Vagina (tissue), 2 donors: Measurements from ENCODE around the gene PDZK1IP1. TPM values are rescaled to one million over a fixed set of nuclear protein-coding genes. Genes with fewer than 3 reads are reported as not detected.

ENCODE experiments used
- DNase-seq, 2 donors: peaks; one replicate each; pipeline ENCODE4 v3.0.0-alpha.2; 2017; ENCODE audit errors: extremely low spot score in 2 of 2
- H3K27ac ChIP-seq: fragments of 200-600 bp; sonication (generic); one replicate; pipeline ENCODE4 v1.5.1; 2019
- H3K27me3 ChIP-seq: fragments of 200-600 bp; sonication (generic); one replicate; pipeline ENCODE4 v1.5.1; 2019
- H3K36me3 ChIP-seq, 2 donors: fragments of 200-600 bp; sonication (generic); one replicate each; pipeline ENCODE4 v1.5.1; 2017 to 2019
- H3K4me1 ChIP-seq: fragments of 200-600 bp; sonication (generic); one replicate; pipeline ENCODE4 v1.5.1; 2019
- H3K4me3 ChIP-seq, 2 donors: fragments of 200-600 bp; sonication (generic); 1 replicate in 1 of 2; 2 replicates in 1 of 2; pipeline ENCODE4 v1.5.1; 2016 to 2019
- H3K9me3 ChIP-seq: fragments of 200-600 bp; sonication (generic); one replicate; pipeline ENCODE4 v1.5.1; 2019
- POLR2A ChIP-seq, 2 donors: fragments of 450-650 bp; IDR thresholded peaks; one replicate each; pipeline ENCODE4 v1.6.1; 2017; ENCODE audit warnings: antibody characterized with exemption in 2 of 2, mild to moderate bottlenecking in 2 of 2, moderate library complexity in 2 of 2
- POLR2AphosphoS5 ChIP-seq, 2 donors: sonication (generic); formaldehyde crosslinking; IDR thresholded peaks; one replicate each; pipeline ENCODE4 v1.9.0; 2017; ENCODE audit warnings: antibody characterized with exemption in 2 of 2, mild to moderate bottlenecking in 2 of 2, low read depth in 1 of 2; ENCODE audit not compliant: insufficient read depth in 1 of 2
- intact Hi-C: fragments of 100-400 bp; cut with DNase I; formaldehyde crosslinking; loops from one replicate; pipeline ENCODE4 v1.15.1; 2023
- total RNA-seq: library from RNA; depleted of rRNA; stranded (reverse); fragments of >200 nt; gene quantifications from one replicate; pipeline ENCODE4 v1.2.3, GENCODE V29; 2016
- TF ChIP-seq, protein P1 (sequence below), 3 experiments: fragments of 450-650 bp in 2 of 3; fragments of 200-600 bp in 1 of 3; sonication (generic) in 1 of 3; IDR thresholded peaks; one replicate each; pipeline ENCODE4 v1.5.1; 2017 to 2019; ENCODE audit warnings: antibody characterized with exemption in 3 of 3, mild to moderate bottlenecking in 2 of 3, moderate library complexity in 2 of 3

The PDZK1IP1 gene
- total RNA-seq, 1 donor from 2014 or later = 55.2 TPM

DNA sequence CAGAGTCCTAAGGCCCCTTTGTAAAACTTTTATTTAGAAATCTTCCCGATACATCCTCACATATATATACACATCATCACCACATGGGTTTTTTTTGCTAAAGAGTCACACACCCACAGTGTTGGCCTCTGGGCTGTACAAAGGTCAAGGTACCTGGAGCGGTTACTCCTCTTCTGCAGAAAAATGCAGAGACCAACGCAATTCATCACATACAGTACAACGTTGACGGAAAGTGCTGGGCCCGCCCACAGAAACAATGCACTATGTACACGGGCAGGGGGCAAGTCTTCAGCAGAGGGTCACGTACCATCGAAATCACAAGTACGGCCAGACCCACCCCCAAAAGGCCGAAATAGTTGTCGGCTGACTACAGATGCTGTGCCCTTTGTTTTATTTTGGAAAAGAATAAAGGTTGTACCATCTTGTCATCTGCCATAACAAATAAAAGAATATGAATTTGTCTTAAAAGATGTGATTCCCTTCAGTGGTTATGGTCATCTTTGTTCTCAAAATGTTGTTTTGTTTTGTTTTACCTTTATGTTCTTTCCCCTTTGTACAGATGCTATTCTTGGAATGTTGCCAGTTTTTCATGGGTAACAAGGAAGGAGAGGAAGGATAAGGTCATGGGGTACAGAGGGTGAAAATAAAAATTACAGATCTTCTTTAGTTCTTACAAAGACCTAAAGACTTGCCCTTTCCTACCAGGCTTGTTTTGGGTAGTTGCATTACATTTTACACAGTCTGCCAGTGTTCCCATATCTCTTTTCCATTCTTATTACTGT lies 26.6 kb upstream of the PDZK1IP1 start:
- Histone ChIP-seq H3K36me3 (no peaks in the 10 kb centered on the region), H3K27me3 (no peaks in the 10 kb centered on the region), H3K4me1 (no peaks in the 10 kb centered on the region), H3K9me3 (no peaks in the 10 kb centered on the region), H3K4me3 (no peak overlapping the region), H3K27ac (no peak overlapping the region)
- TF ChIP-seq POLR2AphosphoS5 (IDR thresholded peaks at IDR 0.05; ENCODE audit: insufficient read depth in 1 of 2, low read depth in 1 of 2) (no peak), POLR2A (IDR thresholded peaks at IDR 0.05) (no peak)
- TF ChIP-seq, protein P1, sequence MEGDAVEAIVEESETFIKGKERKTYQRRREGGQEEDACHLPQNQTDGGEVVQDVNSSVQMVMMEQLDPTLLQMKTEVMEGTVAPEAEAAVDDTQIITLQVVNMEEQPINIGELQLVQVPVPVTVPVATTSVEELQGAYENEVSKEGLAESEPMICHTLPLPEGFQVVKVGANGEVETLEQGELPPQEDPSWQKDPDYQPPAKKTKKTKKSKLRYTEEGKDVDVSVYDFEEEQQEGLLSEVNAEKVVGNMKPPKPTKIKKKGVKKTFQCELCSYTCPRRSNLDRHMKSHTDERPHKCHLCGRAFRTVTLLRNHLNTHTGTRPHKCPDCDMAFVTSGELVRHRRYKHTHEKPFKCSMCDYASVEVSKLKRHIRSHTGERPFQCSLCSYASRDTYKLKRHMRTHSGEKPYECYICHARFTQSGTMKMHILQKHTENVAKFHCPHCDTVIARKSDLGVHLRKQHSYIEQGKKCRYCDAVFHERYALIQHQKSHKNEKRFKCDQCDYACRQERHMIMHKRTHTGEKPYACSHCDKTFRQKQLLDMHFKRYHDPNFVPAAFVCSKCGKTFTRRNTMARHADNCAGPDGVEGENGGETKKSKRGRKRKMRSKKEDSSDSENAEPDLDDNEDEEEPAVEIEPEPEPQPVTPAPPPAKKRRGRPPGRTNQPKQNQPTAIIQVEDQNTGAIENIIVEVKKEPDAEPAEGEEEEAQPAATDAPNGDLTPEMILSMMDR (IDR thresholded peaks at IDR 0.05) = no peak
- DNase-seq = no peak
- intact Hi-C loops = no loop called here

DNA sequence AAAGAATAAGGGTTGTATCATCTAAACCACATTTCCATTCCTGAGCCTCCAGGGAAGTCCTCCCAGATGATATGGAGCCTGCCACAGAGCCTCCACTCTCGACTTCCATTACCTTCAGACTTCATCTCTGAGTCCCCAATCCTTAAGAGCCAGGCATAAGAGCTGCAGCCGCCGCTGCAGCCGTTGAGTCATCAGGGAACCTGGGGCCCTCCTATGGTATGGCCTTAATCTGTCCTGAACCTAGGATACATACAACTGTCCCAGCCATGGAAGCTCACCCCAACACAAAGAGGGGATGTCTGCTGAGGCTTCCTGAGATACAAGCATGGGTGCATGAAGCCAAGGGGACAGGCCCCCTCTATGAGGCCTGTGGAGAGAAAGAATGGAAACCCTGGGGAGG lies 25.9 kb upstream of the PDZK1IP1 start:
- no peak for TF ChIP-seq POLR2AphosphoS5 (IDR thresholded peaks at IDR 0.05; ENCODE audit: insufficient read depth in 1 of 2, low read depth in 1 of 2)
- TF ChIP-seq, protein P1 (IDR thresholded peaks at IDR 0.05) = no peak
- TF ChIP-seq POLR2A (IDR thresholded peaks at IDR 0.05) = no peak

DNA sequence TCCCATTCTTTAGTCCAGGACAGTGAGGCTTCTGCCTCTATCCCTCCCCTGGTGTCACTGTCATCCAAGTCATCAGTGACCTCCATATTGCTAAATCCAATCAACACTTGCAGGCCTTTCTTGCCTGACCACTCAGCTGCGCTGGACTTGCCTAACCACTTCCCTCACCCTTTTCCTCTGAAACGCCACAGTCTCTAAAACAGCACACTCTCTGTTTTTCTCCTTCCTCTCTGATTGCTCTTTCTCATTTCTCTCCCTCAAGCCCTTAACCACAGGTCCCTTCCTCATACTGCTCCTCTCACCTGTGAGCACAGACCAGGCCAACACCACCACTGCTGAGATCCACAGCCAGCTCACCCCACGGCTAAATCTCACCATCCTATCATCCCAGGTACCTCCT lies 24.7 kb upstream of the PDZK1IP1 start:
- Histone ChIP-seq H3K36me3 (no peaks in the 10 kb centered on the region), H3K27ac (no peak overlapping the region), H3K9me3 (no peaks in the 10 kb centered on the region), H3K27me3 (no peaks in the 10 kb centered on the region), H3K4me3 (no peak overlapping the region), H3K4me1 (no peaks in the 10 kb centered on the region)
- intact Hi-C loops = no loop called here
- TF ChIP-seq POLR2A (IDR thresholded peaks at IDR 0.05) (no peak), POLR2AphosphoS5 (IDR thresholded peaks at IDR 0.05; ENCODE audit: insufficient read depth in 1 of 2, low read depth in 1 of 2) (no peak)
- TF ChIP-seq, protein P1 (IDR thresholded peaks at IDR 0.05) = no peak
- no peak for DNase-seq

More for the DNA sequence above, 25.9 kb upstream of the PDZK1IP1 start:
- DNase-seq = no peak
- intact Hi-C loops = no loop called here
- Histone ChIP-seq H3K27me3 (no peaks in the 10 kb centered on the region), H3K4me1 (no peaks in the 10 kb centered on the region), H3K4me3 (no peak overlapping the region), H3K27ac (no peak overlapping the region), H3K9me3 (no peaks in the 10 kb centered on the region), H3K36me3 (no peaks in the 10 kb centered on the region)

DNA sequence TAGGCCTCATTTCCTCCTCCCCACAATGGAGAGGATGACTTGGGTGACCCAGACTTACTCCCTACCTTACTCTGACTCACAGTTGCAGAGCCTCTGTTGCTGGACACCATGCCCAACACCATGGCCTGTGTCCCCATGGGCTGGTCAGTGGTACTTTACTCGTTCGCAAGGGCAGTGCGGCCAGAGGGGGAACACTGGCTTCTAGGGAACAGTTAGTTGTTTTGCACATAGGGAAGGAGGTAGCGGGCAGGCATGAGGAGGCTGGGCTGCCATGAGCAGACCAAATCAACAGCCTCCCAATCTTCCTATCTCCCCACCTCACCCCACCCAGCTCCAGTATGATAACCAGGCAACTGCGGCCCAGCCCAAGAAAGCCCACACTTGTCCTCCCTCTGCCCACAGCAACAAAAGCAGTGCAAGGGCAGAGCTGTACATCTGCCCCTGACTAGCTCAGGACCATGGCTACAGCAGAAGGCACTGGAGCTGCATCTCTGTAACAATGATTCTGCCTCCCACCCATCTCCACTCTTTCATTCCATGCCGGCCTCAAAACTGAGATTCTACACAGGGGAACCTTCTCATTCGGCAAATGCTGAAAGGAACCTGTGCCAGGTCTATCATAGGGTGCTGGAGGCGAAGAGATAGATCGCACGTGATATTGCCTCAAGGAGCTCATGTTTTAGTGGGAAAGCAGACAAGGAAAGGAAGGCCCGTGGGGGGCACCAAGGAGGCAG lies 23.6 kb upstream of the PDZK1IP1 start:
- no peak overlapping the region for H3K4me3 ChIP-seq
- TF ChIP-seq, protein P1 (IDR thresholded peaks at IDR 0.05) = no peak
- no peak for TF ChIP-seq POLR2A (IDR thresholded peaks at IDR 0.05)
- TF ChIP-seq POLR2AphosphoS5 (IDR thresholded peaks at IDR 0.05; ENCODE audit: insufficient read depth in 1 of 2, low read depth in 1 of 2) = no peak

More for the DNA sequence above, 23.6 kb upstream of the PDZK1IP1 start:
- intact Hi-C loops = no loop called here
- DNase-seq = no peak
- H3K36me3 ChIP-seq = no peaks in the 10 kb centered on the region
- H3K9me3 ChIP-seq = no peaks in the 10 kb centered on the region
- no peak overlapping the region for H3K27ac ChIP-seq
- H3K27me3 ChIP-seq = no peaks in the 10 kb centered on the region
- H3K4me1 ChIP-seq = no peaks in the 10 kb centered on the region
